Uterus (tissue), 2 donors: ENCODE results near the gene EPHB3.

Source experiments
- CTCF ChIP-seq, 4 experiments: fragments of 200-600 bp in 2 of 4; fragments of 450-650 bp in 2 of 4; sonication (generic) in 2 of 4; IDR thresholded peaks; one replicate each; pipeline ENCODE4 v1.5.1; 2016 to 2019; ENCODE audit warnings: antibody characterized with exemption in 4 of 4, mild to moderate bottlenecking in 2 of 4, moderate library complexity in 1 of 4
- POLR2A ChIP-seq, 2 donors: fragments of 450-650 bp; IDR thresholded peaks; one replicate each; pipeline ENCODE4 v1.6.1; 2016; ENCODE audit warnings: antibody characterized with exemption in 2 of 2, mild to moderate bottlenecking in 1 of 2, moderate library complexity in 1 of 2

GRCh38 chr3:184571750-184572377 lies 10.3 kb downstream of the EPHB3 start:
- no peak for TF ChIP-seq CTCF (IDR thresholded peaks at IDR 0.05)
- TF ChIP-seq POLR2A (IDR thresholded peaks at IDR 0.05) = no peak
